C1 segment of cervical spinal cord (tissue), 14 donors: ENCODE measurements around the gene QRFP.

Experiments
- DNase-seq, 14 donors: peaks; one replicate each; lab custom pipeline; 2025; lab: John Stamatoyannopoulos, UW

Gene QRFP

GRCh38 chr9:130890870-130891687, 5.5 kb downstream of the QRFP start:
- no peak for DNase-seq

- no peak for DNase-seq
Measured at GRCh38 chr9:130890124-130890523, 6.5 kb downstream of the QRFP start.

DNA sequence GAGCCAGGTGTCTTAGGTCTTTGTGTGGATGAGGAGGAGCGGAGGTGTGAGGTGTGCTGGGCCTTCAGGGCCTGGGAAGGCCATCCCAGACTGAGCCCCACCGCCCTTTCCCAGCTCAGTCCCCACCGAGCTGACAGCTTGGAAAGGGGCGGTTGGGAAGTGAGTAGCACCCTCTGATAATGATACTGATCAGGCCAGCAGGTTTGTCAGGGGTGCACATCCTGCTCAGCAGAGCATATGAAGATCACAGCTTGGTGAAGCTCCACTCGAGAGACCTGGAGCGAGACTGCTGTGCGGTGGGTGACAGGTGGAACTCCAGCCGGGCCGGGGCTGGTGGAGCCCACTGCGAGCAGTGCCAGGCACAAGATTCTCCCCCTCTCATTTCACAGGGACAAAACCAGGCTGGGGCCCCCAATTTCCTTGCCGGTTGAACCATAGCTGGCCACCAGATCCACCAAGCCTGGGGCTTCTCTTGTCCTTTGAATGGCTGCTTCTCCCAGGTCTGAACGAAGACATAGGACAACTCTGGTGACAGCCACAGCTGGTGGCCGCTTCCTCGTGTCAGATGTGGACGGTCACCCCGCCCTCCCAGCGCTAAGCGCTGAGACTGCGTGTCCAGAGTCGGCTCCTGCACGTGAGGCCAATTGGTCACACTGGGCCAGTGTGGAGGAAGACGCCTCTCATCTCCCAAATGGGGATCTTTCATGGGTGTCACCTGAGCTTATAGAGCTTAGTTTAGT, 8.3 kb downstream of the QRFP start:
- DNase-seq, result no peak

GRCh38 chr9:130887494-130888144, 9.0 kb downstream of the QRFP start:
- DNase-seq, result no peak

GRCh38 chr9:130886981-130887380, 9.6 kb downstream of the QRFP start:
- DNase-seq, result no peak

GRCh38 chr9:130885484-130886375, 10.9 kb downstream of the QRFP start:
- DNase-seq, result no peak

GRCh38 chr9:130884542-130885483, 11.8 kb downstream of the QRFP start:
- DNase-seq, result peak in 10 of 14 donors; percentile 10 to 75 (median 49)

DNA sequence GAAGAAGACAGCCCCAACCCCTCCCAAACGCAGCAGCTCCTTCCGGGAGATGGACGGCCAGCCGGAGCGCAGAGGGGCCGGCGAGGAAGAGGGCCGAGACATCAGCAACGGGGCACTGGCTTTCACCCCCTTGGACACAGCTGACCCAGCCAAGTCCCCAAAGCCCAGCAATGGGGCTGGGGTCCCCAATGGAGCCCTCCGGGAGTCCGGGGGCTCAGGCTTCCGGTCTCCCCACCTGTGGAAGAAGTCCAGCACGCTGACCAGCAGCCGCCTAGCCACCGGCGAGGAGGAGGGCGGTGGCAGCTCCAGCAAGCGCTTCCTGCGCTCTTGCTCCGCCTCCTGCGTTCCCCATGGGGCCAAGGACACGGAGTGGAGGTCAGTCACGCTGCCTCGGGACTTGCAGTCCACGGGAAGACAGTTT, 12.5 kb downstream of the QRFP start:
- no peak for DNase-seq

- DNase-seq, result no peak
Measured at GRCh38 chr9:130883479-130883878, 13.1 kb downstream of the QRFP start.

DNA sequence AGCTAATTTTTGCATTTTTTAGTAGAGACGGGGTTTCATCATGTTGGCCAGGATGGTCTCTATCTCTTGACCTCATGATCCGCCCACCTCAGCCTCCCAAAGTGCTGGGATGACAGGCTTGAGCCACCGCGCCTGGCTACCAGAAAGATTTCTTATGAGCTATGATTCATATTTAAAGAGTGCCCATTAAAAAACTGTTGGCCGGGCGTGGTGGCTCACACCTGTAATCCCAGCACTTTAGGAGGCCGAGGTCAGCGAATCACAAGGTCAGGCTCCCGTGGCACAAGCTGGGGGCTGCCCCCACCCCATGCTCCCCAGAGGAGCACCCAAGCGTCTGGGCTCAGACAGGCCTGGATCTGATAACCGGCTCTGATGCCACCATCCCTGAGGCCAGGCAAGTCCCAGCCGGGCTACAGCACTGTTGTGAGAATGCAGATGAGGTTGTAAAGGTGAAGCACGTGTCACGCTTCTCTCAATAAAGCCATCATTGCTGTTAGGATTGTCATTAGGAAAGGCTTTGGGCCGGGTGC, 13.9 kb downstream of the QRFP start:
- DNase-seq, result no peak

- no peak for DNase-seq
Measured at GRCh38 chr9:130881516-130881915, 15.1 kb downstream of the QRFP start.

GRCh38 chr9:130880599-130881220, 15.9 kb downstream of the QRFP start:
- no peak for DNase-seq

- DNase-seq, result no peak
Measured at GRCh38 chr9:130879863-130880411, 16.7 kb downstream of the QRFP start.

- DNase-seq, result no peak
Measured at GRCh38 chr9:130878295-130878694, 18.3 kb downstream of the QRFP start.

DNA sequence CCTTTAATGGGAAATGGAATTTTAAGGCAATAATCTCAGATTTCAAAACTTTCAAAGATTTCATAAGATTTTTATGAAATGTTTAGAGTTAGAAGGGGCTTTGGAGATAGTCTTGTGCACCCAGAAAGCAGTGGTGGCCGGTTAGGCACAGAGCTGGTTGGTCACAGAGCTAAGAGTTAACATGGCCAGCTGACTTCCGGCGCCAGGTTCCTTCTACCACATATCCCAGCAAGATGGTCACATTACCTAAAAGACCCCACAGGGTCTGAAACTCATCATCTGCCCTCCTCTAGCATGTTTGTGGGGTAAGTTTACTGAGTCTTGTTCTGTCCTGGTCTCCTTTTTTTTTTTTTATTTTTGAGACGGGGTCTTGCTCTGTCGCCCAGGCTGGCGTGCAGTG, 19.3 kb downstream of the QRFP start:
- no peak for DNase-seq

GRCh38 chr9:130874783-130875182, 21.8 kb downstream of the QRFP start:
- no peak for DNase-seq

DNA sequence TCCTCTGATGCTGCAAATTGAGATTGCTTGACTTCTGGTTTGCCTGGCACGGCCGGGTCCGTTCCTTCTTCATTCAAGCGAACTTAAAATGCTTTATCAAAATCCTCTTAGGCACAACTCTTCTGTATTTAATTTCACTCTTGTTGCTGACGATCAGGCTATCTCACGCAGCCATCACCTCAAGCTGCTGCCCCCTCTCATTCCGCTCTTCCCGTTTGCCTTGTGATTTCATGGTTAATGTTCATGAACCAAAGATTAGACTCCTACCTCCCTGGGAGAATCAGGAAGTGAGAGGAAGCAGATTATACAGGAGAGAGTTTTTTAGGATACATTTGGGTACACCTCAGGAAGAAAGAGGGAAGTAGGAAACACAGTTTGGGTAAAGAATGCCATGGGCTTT, 22.6 kb downstream of the QRFP start:
- DNase-seq, result no peak

DNA sequence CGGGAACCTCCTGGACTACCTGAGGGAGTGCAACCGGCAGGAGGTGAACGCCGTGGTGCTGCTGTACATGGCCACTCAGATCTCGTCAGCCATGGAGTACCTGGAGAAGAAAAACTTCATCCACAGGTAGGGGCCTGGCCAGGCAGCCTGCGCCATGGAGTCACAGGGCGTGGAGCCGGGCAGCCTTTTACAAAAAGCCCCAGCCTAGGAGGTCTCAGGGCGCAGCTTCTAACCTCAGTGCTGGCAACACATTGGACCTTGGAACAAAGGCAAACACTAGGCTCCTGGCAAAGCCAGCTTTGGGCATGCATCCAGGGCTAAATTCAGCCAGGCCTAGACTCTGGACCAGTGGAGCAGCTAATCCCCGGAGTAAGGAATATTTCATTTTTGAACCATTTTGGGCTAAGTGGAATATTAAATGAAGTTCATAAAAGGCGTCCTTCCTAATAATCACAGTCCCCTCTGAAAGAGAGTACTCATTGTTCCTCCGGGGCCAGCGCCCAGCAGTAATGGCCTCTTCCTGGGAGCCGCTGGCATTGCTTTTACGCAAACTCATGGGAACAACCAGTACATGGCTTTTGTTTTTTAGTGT, 23.6 kb downstream of the QRFP start:
- peak in 12 of 14 donors; percentile 21 to 79 (median 67) for DNase-seq

- DNase-seq, result no peak
Measured at GRCh38 chr9:130872508-130872907, 24.1 kb downstream of the QRFP start.
